ENCODE measurements around the gene SMCO1. TPM values are rescaled to one million over a fixed set of nuclear protein-coding genes. Genes with fewer than 3 reads are reported as not detected.

The SMCO1 gene
- total and polyA plus RNA-seq, 8 donors = 0.05 TPM; not detected in 7

DNA sequence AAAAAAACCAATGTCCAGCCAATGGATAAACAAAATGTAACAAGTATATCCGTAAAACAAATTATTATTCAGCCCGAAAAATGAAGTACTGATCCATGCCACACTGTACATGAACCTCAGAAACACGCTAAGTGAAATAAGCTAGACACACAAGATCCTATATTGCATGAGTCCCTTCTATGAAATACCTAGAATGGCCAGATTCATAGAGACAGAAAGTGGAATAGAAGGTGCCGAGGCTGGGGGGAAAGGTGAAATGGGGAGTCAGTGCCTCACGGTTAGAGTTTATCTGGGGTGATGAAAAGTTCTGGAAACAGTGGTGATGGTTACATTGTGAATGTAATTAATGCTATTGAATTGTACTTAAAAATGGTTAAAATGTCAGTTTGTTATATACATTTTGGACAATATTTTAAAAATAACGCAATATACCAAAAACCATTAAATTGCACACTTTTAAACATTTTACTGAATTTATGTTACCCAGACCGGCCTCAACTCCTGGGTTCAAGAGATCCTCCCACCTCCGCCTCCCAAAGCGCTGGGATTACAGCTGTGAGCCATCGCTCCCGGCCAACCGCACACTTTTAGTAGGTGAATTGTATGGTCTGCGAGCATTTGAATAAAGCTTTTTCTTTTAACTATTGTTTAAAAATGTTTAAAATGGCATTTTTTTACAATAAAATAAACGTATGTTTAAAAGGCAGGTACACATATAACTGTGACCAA lies 13.7 kb downstream of the SMCO1 start:
- peak overlapping the region; percentile 51 to 79 (median 66) for H3K4me3 ChIP-seq
- ATAC-seq = no peak
- DNase-seq = no peak
- no peaks in the 10 kb centered on the region for H3K27me3 ChIP-seq
- H3K36me3 ChIP-seq = no peaks in the 10 kb centered on the region
- FAIRE-seq = no peak
- TF ChIP-seq, protein P1, sequence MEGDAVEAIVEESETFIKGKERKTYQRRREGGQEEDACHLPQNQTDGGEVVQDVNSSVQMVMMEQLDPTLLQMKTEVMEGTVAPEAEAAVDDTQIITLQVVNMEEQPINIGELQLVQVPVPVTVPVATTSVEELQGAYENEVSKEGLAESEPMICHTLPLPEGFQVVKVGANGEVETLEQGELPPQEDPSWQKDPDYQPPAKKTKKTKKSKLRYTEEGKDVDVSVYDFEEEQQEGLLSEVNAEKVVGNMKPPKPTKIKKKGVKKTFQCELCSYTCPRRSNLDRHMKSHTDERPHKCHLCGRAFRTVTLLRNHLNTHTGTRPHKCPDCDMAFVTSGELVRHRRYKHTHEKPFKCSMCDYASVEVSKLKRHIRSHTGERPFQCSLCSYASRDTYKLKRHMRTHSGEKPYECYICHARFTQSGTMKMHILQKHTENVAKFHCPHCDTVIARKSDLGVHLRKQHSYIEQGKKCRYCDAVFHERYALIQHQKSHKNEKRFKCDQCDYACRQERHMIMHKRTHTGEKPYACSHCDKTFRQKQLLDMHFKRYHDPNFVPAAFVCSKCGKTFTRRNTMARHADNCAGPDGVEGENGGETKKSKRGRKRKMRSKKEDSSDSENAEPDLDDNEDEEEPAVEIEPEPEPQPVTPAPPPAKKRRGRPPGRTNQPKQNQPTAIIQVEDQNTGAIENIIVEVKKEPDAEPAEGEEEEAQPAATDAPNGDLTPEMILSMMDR (IDR thresholded peaks at IDR 0.05) = no peak
- WGBS, 2 donors = 17 to 19% methylated on average over 14 of the region's 14 CpGs
- H3K27ac ChIP-seq = peak overlapping the region in 1 of 4 donors; percentile 9
- H3K9me3 ChIP-seq = no peaks in the 10 kb centered on the region
- H3K4me1 ChIP-seq = peaks cover 0 to 2% (median 0%) of the 10 kb centered on the region in 3 donors
- intact Hi-C loops (cut with DNase I) = no loop called here

DNA sequence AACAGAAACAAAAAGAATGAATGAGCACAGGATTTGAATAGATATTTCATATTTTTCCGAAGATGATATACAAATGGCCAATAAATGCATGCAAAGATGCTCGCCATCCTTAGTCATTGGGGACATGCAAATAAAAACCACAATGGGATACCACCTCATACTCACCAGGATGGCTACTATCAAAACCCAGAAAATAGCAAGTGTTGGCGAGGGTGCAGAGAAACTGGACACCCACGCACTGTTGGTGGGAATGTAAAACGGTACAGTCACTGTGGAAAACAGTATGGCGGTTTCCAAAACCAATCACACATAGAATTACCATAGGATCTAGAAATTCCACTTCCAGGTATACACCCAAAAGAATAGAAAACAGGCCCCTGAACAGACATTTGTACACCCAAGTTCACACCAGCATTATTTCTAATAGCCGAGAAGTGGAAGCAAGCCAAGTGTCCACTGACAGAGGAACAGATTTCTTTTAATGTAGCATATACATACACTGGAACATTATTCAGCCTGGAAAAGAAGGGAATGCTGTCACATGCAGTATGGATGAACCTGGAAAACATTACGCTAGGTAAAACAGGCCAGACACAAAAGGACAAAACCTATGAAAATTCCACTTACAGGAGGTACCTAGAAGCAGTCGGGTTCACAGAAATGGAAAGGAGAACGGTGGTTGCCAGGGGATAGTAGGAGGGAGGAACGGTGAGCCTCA lies 15.2 kb downstream of the SMCO1 start:
- TF ChIP-seq, protein P1 (IDR thresholded peaks at IDR 0.05) = no peak
- Histone ChIP-seq H3K27me3 (no peaks in the 10 kb centered on the region), H3K27ac (no peak overlapping the region), H3K4me1 (peaks cover 0 to 2% (median 0%) of the 10 kb centered on the region in 3 donors), H3K4me3 (peak overlapping the region in 2 of 4 donors; percentile 61 to 72), H3K36me3 (no peaks in the 10 kb centered on the region), H3K9me3 (no peaks in the 10 kb centered on the region)
- FAIRE-seq = no peak
- WGBS, 2 donors = 85 to 87% methylated on average over 11 of the region's 11 CpGs
- ATAC-seq = no peak
- no peak for DNase-seq
- intact Hi-C loops (cut with DNase I) = no loop called here

DNA sequence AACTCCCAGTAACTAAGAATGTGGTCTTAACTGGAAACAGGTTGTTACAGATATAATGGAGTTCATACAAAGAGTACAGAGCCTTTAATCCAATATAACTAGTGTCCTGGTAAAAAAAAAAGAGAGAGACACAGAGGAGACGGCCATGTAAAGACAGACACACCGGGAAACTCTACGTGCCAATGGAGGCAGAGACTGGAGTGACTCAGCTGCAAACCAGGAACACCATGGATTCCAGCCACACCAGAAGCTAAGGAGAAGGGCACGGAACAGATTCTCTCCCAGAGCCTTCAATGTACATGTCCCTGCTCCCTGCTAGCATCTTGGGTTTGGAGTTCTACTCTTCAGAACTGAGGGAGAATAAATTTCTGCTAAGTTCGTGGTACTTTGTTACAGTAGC lies 16.1 kb downstream of the SMCO1 start:
- no peaks in the 10 kb centered on the region for H3K9me3 ChIP-seq
- DNase-seq = no peak
- peaks cover 0 to 2% (median 0%) of the 10 kb centered on the region in 3 donors for H3K4me1 ChIP-seq
- H3K27me3 ChIP-seq = no peaks in the 10 kb centered on the region
- no peak overlapping the region for H3K4me3 ChIP-seq
- TF ChIP-seq, protein P1 (IDR thresholded peaks at IDR 0.05) = no peak
- no peaks in the 10 kb centered on the region for H3K36me3 ChIP-seq
- no peak for ATAC-seq
- no peak for FAIRE-seq
- 91 to 95% methylated on average over 5 of the region's 5 CpGs for WGBS, 2 donors
- intact Hi-C loops (cut with DNase I) = no loop called here
- no peak overlapping the region for H3K27ac ChIP-seq

DNA sequence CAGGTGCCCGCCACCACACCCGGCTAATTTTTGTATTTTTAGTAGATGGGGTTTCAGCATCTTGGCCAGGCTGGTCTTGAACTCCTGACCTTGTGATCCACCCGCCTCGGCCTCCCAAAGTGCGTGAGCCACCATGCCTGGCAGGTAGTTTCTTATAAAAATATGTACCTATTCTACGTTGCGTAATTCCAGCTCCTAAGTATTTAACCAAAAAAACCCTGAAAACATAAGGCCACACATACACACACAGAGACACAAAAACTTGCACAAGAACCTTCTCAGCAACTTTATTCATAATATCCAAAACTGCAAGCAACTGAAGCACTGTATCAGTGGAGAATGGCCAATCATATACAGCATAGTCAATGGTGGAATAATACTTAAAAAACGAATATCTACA lies 16.8 kb downstream of the SMCO1 start:
- Histone ChIP-seq H3K36me3 (no peaks in the 10 kb centered on the region), H3K4me1 (peaks cover 0 to 2% (median 0%) of the 10 kb centered on the region in 3 donors), H3K9me3 (no peaks in the 10 kb centered on the region), H3K27me3 (no peaks in the 10 kb centered on the region), H3K4me3 (no peak overlapping the region), H3K27ac (no peak overlapping the region)
- ATAC-seq = no peak
- 91 to 93% methylated on average over 8 of the region's 8 CpGs for WGBS, 2 donors
- TF ChIP-seq, protein P1 (IDR thresholded peaks at IDR 0.05) = no peak
- DNase-seq = no peak
- intact Hi-C loops (cut with DNase I) = no loop called here
- no peak for FAIRE-seq

DNA sequence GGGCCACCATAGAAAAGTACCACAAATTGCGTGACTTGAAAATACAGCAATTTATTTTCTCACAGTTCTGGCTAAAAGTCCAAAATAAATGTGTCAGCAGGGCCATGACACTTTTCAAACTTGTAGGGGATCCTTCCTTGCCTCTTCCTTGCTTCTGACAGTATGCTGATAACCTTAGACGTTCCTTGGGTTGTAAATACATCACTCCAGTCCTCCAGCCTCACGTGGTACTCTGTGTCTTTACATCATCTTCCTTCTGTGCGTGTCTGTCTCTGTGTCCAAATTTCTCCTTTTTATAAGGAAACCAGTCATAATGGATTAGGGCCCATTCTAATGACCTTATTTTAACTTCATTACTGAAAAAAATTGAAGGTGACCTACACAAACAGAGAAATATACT lies 19.0 kb downstream of the SMCO1 start:
- H3K36me3 ChIP-seq = no peaks in the 10 kb centered on the region
- no peak overlapping the region for H3K27ac ChIP-seq
- H3K27me3 ChIP-seq = no peaks in the 10 kb centered on the region
- ATAC-seq = no peak
- no peaks in the 10 kb centered on the region for H3K9me3 ChIP-seq
- DNase-seq = no peak
- intact Hi-C loops (cut with DNase I) = no loop called here
- WGBS, 2 donors = 86 to 95% methylated on average over 4 of the region's 4 CpGs
- peaks cover 0 to 2% (median 0%) of the 10 kb centered on the region in 3 donors for H3K4me1 ChIP-seq
- no peak overlapping the region for H3K4me3 ChIP-seq
- no peak for FAIRE-seq
- TF ChIP-seq, protein P1 (IDR thresholded peaks at IDR 0.05) = no peak

All from pancreas (tissue), 10 donors.